GM10248 (cell line): ENCODE data around the gene TBC1D2B.
"Not testable (repeated sequence)": the region's sequence is repeated elsewhere in the genome, so short reads cannot be mapped to it uniquely, and the experiment has no call there.

Experiments used
- CTCF ChIA-PET: fragments of 300-600 bp; sonication (Branson Sonifier 250); formaldehyde crosslinking; extraction: SDS; loops from one replicate; lab custom pipeline; 2021; ENCODE audit warnings: antibody characterized with exemption; lab: Yijun Ruan, JAX
- POLR2A ChIA-PET: fragments of 350-650 bp; sonication (Branson Sonifier 250); formaldehyde crosslinking; extraction: SDS; loops from one replicate; lab custom pipeline; 2020; ENCODE audit warnings: antibody characterized with exemption; lab: Yijun Ruan, JAX
- DNase-seq: peaks from one replicate; pipeline ENCODE4 v3.0.0; 2012; ENCODE audit errors: extremely low spot score
- TF ChIP-seq, protein P1 (sequence below): IDR thresholded peaks from 2 replicates; pipeline ENCODE4 v1.5.1; 2012; ENCODE audit warnings: mild to moderate bottlenecking, low read depth; ENCODE audit errors: extremely low read depth, missing control alignments, control extremely low read depth

The TBC1D2B gene

GRCh38 chr15:77975332-77976094 lies 102.0 kb downstream of the TBC1D2B start:
- DNase-seq, result no peak
- POLR2A ChIA-PET, result no interaction called here
- CTCF ChIA-PET, result no interaction called here
- TF ChIP-seq, protein P1, sequence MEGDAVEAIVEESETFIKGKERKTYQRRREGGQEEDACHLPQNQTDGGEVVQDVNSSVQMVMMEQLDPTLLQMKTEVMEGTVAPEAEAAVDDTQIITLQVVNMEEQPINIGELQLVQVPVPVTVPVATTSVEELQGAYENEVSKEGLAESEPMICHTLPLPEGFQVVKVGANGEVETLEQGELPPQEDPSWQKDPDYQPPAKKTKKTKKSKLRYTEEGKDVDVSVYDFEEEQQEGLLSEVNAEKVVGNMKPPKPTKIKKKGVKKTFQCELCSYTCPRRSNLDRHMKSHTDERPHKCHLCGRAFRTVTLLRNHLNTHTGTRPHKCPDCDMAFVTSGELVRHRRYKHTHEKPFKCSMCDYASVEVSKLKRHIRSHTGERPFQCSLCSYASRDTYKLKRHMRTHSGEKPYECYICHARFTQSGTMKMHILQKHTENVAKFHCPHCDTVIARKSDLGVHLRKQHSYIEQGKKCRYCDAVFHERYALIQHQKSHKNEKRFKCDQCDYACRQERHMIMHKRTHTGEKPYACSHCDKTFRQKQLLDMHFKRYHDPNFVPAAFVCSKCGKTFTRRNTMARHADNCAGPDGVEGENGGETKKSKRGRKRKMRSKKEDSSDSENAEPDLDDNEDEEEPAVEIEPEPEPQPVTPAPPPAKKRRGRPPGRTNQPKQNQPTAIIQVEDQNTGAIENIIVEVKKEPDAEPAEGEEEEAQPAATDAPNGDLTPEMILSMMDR, result no peak

GRCh38 chr15:77974416-77975331 lies 102.8 kb downstream of the TBC1D2B start:
- TF ChIP-seq, protein P1, result no peak
- ChIA-PET POLR2A (no interaction called here), CTCF (no interaction called here)
- no peak for DNase-seq

DNA sequence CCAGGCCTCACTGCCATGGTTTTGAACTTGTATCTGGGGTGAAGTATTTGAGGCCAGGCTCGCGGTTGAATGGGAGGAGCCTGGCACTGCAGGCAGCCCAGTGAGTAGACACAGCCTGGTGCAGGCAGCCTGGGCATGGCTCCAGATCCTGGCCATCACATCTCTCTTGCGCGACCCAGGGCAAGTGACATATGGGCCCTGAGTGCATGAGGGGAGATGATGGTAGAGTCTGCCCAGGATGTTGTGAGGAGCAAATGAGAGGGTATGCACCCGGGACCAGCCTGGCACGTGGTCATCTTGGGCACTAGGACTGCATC lies 103.5 kb downstream of the TBC1D2B start:
- DNase-seq, result no peak
- TF ChIP-seq, protein P1, result no peak
- ChIA-PET POLR2A (no interaction called here), CTCF (no interaction called here)

- POLR2A ChIA-PET, DNase-seq: not testable (repeated sequence)
These were observed 104.0 kb downstream of the TBC1D2B start for GRCh38 chr15:77973273-77974097.

GRCh38 chr15:77972706-77973105 lies 104.8 kb downstream of the TBC1D2B start:
- CTCF ChIA-PET, DNase-seq, POLR2A ChIA-PET: not testable (repeated sequence)

More at GRCh38 chr15:77973273-77974097, 104.0 kb downstream of the TBC1D2B start:
- CTCF ChIA-PET, result not testable (repeated sequence)

DNA sequence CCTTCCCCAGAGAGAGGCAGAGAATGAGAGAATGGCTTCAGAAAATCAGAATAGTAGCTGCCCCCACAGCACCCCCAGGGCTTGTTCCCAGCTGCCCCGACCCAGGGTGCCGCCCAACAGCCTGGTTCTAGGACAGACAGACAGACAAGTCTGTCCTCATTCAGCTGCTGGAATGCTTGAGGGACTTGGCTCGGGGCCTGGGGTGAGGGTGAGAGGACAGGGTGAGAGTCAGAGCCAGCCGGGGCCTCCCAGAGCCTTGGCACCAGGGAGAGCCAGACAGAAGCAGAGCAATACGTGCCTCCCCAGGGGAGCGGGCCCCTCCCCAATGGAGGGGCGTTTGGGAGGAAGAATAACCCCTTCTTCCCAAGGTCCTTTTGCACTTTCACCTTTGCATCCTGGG lies 105.6 kb downstream of the TBC1D2B start:
- POLR2A ChIA-PET, DNase-seq, CTCF ChIA-PET: not testable (repeated sequence)

DNA sequence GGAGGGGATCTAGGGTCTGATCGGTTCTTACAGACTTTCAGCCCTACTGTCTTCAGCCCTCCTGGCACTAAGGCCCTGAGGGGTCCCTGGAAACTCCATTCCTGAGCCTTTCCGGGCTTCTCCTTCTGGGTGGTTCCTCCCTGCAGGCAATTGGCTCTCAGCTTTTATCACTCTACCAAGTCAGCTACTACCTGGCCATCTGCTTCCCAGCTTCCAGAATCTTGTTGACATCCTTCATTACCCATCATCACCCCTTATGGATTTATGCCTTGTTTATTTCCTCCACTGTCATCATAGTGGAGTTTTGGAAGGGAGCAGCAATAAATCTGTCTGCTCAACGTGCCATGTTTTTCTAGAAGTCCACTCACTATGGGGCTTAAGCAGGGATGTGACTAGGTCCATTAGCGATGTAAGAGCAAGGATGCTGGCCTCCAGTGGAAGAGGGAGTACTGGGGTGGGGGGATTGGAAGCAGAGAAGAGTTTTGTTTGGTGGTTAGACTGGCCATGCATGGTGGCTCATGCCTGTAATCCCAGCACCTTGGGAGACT lies 106.6 kb downstream of the TBC1D2B start:
- POLR2A ChIA-PET, result not testable (repeated sequence)

DNA sequence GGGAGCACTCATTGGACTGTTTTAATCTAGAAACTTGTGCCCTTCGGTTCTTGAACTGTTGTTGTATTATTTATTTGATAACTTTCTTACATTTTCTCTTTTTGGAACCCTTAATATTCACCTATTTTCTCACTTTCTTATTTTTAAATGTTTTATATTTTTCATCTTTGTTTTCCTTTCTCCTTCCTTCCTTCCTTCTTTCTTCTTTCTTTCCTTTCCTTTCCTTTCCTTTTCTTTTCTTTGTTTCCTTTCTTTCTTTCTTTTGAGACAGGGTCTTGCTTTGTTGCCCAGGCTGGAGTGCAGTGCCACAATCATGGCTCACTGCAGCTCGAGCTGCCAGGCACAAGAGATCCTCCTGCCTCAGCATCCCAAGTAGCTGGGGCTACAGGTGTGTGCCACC lies 108.5 kb downstream of the TBC1D2B start:
- DNase-seq, result no peak
- TF ChIP-seq, protein P1, result no peak
- CTCF ChIA-PET, result interaction anchor here (1.1 to 6.5 kb wide), 4 partner anchors 9 to 142 kb away, joined by 3 to 119 read pairs (median 9); no protein-coding TSS in a partner anchor
- POLR2A ChIA-PET, result no interaction called here

More for the DNA sequence above, 106.6 kb downstream of the TBC1D2B start:
- DNase-seq, CTCF ChIA-PET: not testable (repeated sequence)
